T-helper 1 cell treated with Interleukin-12 subunit alpha and Interleukin-12 subunit beta and Interleukin-4 antibody, amounts not matched to agents 30 μg/mL and 1 μg/mL, for 36 hours (primary cell): ENCODE data around the gene ZC3H12C.

Experiments
- H3K27ac Mint-ChIP-seq: one replicate; pipeline ENCODE4 v1.8.0; 2021; ENCODE audit warnings: mild to moderate bottlenecking, mixed read lengths
- H3K27me3 Mint-ChIP-seq: one replicate; pipeline ENCODE4 v1.8.0; 2021; ENCODE audit warnings: low read depth, mixed read lengths
- H3K36me3 Mint-ChIP-seq: one replicate; pipeline ENCODE4 v1.8.0; 2021; ENCODE audit warnings: low read depth, mixed read lengths
- H3K4me1 Mint-ChIP-seq: one replicate; pipeline ENCODE4 v1.8.0; 2021; ENCODE audit warnings: low read depth, mixed read lengths
- H3K4me3 Mint-ChIP-seq: one replicate; pipeline ENCODE4 v1.8.0; 2021; ENCODE audit warnings: mild to moderate bottlenecking, moderate library complexity, mixed read lengths
- H3K9me3 Mint-ChIP-seq: one replicate; pipeline ENCODE4 v1.8.0; 2021; ENCODE audit warnings: mixed read lengths

Gene ZC3H12C

DNA sequence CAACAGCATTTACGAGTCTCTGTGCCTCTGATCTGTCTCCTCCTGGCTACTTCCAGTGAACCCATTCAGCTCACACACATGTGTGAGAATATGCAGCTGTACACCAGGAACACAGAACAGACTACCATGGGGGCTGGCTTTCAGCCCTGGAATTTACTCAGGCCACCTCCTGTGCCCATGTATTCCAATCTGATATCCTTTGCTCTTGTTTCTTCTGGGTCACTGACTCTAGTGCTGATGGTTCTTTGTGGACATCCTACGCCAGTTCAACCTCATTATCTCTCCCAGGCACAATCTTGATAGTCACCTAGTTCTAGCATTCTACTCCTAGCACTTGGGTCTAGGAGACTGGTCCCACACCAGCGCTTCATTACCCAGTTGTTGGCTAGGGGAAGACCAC, 23.0 kb upstream of the ZC3H12C start:
- peaks cover 4% of the 10 kb centered on the region for H3K4me1 Mint-ChIP-seq
- no peaks in the 10 kb centered on the region for H3K9me3 Mint-ChIP-seq
- H3K36me3 Mint-ChIP-seq, result no peaks in the 10 kb centered on the region
- no peak overlapping the region for H3K27ac Mint-ChIP-seq
- H3K27me3 Mint-ChIP-seq, result peaks cover 14% of the 10 kb centered on the region
- H3K4me3 Mint-ChIP-seq, result no peak overlapping the region

DNA sequence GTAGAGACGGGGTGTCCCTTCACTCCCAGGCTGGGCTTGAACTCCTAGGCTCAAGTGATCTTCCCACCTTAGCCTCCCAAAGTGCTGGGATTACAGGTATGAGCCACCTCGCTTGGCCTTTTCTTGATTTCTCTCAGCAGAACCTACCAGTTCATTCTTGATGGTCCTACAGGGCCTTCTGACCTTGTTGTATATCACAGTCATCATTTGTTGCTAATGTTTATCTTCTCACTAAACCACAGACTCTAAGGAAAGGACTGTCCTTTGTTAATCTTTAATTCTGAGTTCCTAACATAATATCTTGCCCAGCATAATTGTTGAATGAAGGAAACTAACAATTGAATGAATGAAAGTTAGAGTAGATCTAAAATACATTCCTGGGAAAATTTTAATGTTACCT, 22.0 kb upstream of the ZC3H12C start:
- H3K36me3 Mint-ChIP-seq, result no peaks in the 10 kb centered on the region
- H3K27me3 Mint-ChIP-seq, result peaks cover 14% of the 10 kb centered on the region
- H3K4me1 Mint-ChIP-seq, result peaks cover 6% of the 10 kb centered on the region
- no peak overlapping the region for H3K27ac Mint-ChIP-seq
- no peaks in the 10 kb centered on the region for H3K9me3 Mint-ChIP-seq
- no peak overlapping the region for H3K4me3 Mint-ChIP-seq

DNA sequence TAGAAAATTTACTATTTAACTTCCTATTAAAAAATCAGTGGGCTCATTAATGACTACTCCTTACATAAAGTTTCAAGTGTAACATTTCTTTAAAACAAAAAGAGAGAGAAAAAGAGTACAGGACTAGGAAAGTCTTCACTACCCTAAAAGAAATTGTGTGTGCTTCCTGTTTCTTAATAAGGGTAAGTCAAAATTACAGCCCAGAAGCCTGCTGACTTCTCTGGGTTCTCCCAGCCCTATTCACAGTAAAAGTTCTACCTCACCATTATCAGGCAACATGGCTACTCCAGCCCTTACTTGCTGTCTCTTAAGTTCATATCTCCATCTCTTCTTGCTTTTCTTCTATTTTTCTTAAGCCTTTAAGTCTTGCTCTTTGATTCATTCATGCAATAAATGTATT, 20.3 kb upstream of the ZC3H12C start:
- Mint-ChIP-seq H3K27ac (no peak overlapping the region), H3K27me3 (peaks cover 14% of the 10 kb centered on the region), H3K9me3 (peaks cover under 1% of the 10 kb centered on the region), H3K4me3 (no peak overlapping the region), H3K4me1 (peaks cover 16% of the 10 kb centered on the region), H3K36me3 (no peaks in the 10 kb centered on the region)

DNA sequence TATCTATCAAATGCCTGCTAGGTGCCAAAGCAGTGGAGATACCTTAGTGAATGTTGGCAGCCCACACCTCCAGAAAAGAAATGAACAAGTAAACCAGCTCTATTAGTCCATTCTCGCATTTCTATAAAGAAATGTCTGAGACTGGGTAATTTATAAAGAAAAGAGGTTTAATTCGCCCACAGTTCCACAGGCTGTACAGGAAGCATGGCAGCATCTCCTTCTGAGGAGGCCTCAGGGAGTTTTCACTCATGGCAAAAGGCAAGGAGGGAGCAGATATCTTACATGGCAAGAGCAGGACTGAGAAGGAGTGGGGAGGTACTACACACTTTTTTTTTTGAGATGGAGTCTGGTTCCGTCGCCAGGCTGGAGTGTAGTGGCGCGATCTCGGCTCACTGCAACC, 18.7 kb upstream of the ZC3H12C start:
- peaks cover 3% of the 10 kb centered on the region for H3K9me3 Mint-ChIP-seq
- H3K27ac Mint-ChIP-seq, result no peak overlapping the region
- peaks cover 20% of the 10 kb centered on the region for H3K4me1 Mint-ChIP-seq
- H3K27me3 Mint-ChIP-seq, result peaks cover 14% of the 10 kb centered on the region
- H3K4me3 Mint-ChIP-seq, result no peak overlapping the region
- no peaks in the 10 kb centered on the region for H3K36me3 Mint-ChIP-seq

DNA sequence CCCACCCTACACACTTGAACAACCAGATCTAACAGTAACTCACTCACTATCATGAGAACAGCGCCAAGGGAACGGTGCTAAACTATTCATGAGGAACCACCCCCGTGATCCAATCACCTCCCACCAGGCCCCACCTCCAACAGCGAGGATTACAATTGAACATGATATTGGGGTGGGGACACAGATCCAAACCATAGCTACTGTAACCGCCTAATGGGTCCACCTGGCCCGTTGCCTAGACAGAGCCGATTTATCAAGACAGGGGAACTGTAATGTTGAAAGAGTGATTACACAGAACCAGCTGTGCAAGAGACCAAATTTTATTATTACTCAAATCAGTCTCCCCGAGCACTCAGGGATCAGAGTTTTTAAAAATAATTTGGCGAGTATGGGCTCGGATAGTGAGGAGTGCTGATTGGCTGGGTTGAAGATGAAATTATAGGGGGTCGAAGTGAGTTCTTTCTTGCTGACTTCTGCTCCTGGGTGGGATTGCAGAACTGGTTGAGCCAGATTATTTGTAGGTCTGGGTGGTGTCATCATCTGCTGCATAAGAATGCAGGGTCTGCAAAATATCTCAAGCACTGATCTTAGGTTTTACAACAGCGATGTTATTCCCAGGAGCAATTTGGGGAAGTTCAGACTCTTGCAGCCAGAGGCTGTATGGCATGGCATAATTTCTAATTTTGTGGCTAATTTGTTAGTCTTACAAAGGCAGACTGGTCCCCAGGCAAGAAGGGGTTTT, 17.9 kb upstream of the ZC3H12C start:
- Mint-ChIP-seq H3K9me3 (peaks cover 3% of the 10 kb centered on the region), H3K27me3 (peaks cover 11% of the 10 kb centered on the region)

DNA sequence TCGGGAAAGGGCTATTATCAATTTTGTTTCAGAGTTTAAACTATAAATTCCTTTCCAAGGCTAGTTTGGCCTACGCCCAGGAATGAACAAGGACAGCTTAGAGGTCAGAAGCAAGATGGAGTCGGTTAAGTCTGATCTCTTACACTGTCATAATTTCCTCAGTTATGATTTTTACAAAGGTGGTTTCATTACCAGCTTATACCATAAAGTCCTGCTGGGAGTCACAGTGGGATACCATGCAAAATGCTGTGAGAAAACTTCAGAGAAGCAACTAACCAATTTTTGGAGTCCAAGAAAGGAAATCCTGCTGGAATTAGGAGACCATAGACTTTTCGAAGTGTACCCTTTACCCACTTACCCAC, 17.4 kb upstream of the ZC3H12C start:
- H3K4me3 Mint-ChIP-seq, result no peak overlapping the region
- peaks cover 16% of the 10 kb centered on the region for H3K4me1 Mint-ChIP-seq
- H3K9me3 Mint-ChIP-seq, result peaks cover 3% of the 10 kb centered on the region
- no peak overlapping the region for H3K27ac Mint-ChIP-seq
- H3K36me3 Mint-ChIP-seq, result peaks cover 2% of the 10 kb centered on the region
- H3K27me3 Mint-ChIP-seq, result peaks cover 9% of the 10 kb centered on the region

More for the DNA sequence above, 17.9 kb upstream of the ZC3H12C start:
- Mint-ChIP-seq H3K4me3 (no peak overlapping the region), H3K36me3 (peaks cover 2% of the 10 kb centered on the region), H3K4me1 (peaks cover 16% of the 10 kb centered on the region), H3K27ac (no peak overlapping the region)

DNA sequence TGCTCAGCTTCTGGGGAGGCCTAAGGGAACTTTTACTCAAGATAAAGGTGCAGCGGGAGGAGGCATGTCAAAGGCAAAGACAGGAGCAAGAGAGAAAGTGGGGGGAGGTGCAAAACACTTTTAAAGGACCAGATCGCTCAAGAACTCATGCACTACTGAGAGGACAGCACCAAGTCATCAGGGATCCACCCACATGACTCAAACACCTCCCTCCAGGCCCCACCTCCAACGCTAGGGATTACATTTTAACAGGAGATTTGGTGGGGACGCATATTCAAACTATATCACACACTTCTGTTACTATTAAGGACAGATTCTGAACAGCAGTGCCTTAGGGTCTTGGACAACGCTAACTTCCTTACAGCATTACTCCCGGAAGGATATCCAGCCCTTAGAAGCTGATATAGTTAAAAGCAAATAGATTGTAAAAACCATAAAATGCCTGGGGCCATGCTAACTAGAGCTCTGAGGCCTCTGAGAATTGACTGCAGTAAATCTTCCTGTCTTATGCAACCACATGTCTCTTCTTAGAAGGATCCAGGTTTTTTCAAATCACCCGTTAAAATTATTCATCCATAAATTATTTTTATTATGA, 16.7 kb upstream of the ZC3H12C start:
- H3K4me3 Mint-ChIP-seq, result peak overlapping the region; percentile 23

DNA sequence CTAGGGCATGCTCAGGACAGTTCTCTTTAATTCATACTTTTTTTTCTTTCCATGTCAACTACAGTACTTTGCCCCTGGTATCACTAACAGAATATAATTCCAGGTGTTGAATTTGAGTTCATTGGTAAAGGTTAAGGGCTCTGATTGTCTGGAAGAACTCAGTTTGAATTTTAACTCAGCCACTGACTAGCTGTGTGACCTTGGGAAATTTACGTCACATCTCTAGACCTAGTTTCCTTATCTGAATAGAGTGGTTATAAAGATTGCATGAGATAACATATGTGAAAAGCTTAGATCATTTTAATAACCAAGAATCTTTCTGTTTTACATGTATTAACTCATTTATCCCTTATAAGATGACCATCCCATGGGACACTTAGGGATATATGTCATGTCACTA, 15.8 kb upstream of the ZC3H12C start:
- Mint-ChIP-seq H3K9me3 (peaks cover 3% of the 10 kb centered on the region), H3K27me3 (peaks cover 4% of the 10 kb centered on the region), H3K4me3 (no peak overlapping the region), H3K36me3 (peaks cover 2% of the 10 kb centered on the region), H3K27ac (peak overlapping the region; percentile 86), H3K4me1 (peaks cover 16% of the 10 kb centered on the region)

More for the DNA sequence above, 16.7 kb upstream of the ZC3H12C start:
- Mint-ChIP-seq H3K27me3 (peaks cover 5% of the 10 kb centered on the region), H3K27ac (peak overlapping the region; percentile 6), H3K4me1 (peaks cover 16% of the 10 kb centered on the region), H3K36me3 (peaks cover 2% of the 10 kb centered on the region), H3K9me3 (peaks cover 3% of the 10 kb centered on the region)

DNA sequence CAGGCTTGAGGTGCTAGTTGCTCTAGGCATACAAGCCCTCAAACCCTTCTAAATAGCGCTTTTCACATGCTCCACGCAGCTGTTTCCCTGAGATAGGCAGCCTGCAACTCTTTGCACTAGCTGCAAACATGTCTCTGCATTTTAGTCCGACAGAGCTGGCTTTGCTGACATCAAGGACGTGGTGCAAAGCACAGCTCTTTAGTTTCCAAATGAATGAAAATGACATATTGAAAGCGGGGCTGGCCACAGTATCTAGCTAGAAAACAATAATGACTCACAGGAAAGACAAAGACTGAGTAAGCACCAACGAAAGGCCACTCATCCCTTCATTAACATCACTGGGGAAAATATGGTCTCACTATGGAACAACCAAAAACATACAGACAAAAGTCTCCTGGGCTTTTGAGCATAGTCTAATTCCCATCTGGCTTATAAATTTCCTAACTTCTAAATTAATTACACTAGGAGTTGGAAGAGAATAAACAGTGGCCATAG, 15.3 kb upstream of the ZC3H12C start:
- Mint-ChIP-seq H3K4me3 (peak overlapping the region; percentile 26), H3K9me3 (peaks cover 3% of the 10 kb centered on the region), H3K36me3 (peaks cover 2% of the 10 kb centered on the region), H3K27ac (peak overlapping the region; percentile 86), H3K27me3 (peaks cover 4% of the 10 kb centered on the region), H3K4me1 (peaks cover 17% of the 10 kb centered on the region)

DNA sequence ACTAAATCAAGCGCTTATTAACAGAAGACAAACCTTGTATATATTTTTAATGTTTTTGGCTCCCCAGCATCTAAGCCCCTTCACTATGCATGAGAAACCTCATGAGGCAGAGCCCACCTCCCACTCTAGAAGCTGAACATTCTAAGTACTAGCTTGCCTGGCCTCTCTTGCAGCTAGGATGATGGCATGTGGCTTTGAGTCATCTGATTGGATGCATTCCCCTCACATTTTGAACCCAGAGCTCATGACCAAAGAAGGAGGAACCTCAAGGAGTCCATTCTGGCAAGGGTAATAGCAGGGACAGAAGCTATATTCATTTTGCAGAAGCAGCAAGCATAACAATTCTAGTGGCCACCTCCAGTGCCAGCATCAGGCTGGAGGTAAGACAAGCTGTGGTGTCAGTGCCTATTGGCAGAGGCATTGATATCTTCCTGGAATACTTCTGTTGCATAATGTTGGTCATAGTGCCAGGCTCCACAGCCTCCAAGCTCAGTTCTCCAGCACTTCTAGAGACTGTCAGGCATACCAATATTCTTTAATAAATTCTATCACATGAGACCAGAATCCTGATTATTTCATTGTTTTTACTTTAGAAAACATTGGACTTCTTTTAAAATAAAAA, 14.2 kb upstream of the ZC3H12C start:
- Mint-ChIP-seq H3K36me3 (peaks cover 2% of the 10 kb centered on the region), H3K4me3 (no peak overlapping the region), H3K4me1 (peaks cover 17% of the 10 kb centered on the region)

DNA sequence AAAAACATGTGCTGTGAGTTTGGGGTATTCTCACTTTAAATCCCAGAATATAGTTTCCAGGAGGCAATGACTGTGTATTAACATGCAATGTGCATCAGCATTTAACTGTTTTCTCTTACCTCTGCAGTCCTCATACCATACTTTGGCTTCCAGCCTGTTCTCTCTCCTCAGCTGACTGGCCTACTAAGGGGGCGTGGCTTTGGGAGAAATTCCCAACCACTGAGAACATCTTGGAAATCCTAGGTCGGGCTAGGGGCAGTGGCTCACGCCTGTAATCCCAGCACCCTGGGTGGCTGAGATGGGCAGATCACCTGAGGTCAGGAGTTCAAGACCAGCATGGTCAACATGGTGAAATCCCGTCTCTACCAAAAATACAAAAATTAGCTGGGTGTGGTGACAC, 13.5 kb upstream of the ZC3H12C start:
- H3K27me3 Mint-ChIP-seq, result no peaks in the 10 kb centered on the region
- H3K36me3 Mint-ChIP-seq, result peaks cover 2% of the 10 kb centered on the region
- peaks cover 17% of the 10 kb centered on the region for H3K4me1 Mint-ChIP-seq
- peaks cover 3% of the 10 kb centered on the region for H3K9me3 Mint-ChIP-seq
- no peak overlapping the region for H3K27ac Mint-ChIP-seq
- H3K4me3 Mint-ChIP-seq, result no peak overlapping the region

More for the DNA sequence above, 14.2 kb upstream of the ZC3H12C start:
- no peaks in the 10 kb centered on the region for H3K27me3 Mint-ChIP-seq
- no peak overlapping the region for H3K27ac Mint-ChIP-seq
- H3K9me3 Mint-ChIP-seq, result peaks cover 3% of the 10 kb centered on the region

DNA sequence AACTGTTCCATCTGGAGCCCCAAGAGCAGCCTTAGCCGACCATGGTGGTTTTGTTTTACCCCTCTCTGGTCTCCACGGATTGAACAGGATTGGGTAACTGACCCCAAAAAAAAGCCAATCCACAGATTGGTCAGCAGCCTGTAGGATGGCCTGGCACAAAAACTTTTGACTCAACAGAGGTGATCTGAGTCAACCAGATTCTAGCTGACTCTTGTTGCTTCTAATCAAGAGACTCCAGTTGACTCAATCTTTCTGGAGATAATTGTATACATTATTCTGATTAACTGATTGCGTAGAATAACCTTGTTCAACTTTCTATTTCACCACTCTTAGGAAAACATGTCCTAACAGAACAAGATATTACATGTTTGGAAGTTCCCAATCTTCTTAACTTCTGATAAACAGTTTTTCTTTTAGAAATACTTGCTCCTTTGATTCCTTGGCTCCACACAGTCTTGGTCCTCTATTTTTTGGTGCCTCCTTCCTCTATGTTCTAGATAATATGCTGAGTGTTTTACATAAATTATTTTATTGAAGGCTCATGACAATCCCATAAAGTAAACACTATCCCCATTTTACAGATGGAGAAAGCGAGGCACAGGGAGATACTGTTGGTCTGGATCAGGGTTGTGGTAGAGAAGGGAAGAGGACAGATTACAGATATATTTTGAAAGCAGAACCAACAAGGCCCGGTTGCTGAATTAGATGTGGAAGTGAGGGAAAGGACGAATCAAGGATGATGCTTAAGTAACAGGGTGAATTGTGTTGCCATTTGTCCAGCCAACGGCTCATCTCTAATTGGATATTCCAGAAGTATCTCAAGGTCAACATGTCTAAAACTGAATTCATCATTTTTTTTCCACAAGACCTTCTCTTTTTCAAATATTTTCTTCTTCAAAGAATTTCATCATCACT, 11.5 kb upstream of the ZC3H12C start:
- no peak overlapping the region for H3K27ac Mint-ChIP-seq
- H3K36me3 Mint-ChIP-seq, result peaks cover 2% of the 10 kb centered on the region
- H3K4me3 Mint-ChIP-seq, result no peak overlapping the region
- peaks cover 3% of the 10 kb centered on the region for H3K9me3 Mint-ChIP-seq
- H3K27me3 Mint-ChIP-seq, result peaks cover 9% of the 10 kb centered on the region
- peaks cover 13% of the 10 kb centered on the region for H3K4me1 Mint-ChIP-seq

DNA sequence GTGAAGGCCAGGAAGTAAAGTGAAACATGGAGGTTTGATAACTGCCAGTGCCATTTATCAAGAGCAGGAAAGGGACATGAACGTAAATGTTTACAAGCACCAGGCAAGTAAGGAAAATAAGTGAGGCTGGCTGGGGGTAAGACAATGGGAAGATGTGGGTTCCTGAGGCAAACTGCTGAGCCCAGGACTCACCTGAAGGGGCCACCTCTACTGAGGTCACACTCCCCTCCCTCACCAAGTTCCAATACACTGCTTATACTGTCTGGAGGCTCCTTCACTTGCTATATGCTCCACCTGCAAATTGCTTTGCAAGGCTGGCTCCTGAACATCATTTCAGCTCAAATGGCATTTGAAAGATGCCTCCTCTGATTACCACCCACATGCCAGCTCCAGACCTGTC, 10.3 kb upstream of the ZC3H12C start:
- Mint-ChIP-seq H3K27ac (no peak overlapping the region), H3K4me1 (peaks cover 6% of the 10 kb centered on the region), H3K36me3 (peaks cover 2% of the 10 kb centered on the region), H3K9me3 (peaks cover 3% of the 10 kb centered on the region), H3K4me3 (no peak overlapping the region), H3K27me3 (peaks cover 21% of the 10 kb centered on the region)

DNA sequence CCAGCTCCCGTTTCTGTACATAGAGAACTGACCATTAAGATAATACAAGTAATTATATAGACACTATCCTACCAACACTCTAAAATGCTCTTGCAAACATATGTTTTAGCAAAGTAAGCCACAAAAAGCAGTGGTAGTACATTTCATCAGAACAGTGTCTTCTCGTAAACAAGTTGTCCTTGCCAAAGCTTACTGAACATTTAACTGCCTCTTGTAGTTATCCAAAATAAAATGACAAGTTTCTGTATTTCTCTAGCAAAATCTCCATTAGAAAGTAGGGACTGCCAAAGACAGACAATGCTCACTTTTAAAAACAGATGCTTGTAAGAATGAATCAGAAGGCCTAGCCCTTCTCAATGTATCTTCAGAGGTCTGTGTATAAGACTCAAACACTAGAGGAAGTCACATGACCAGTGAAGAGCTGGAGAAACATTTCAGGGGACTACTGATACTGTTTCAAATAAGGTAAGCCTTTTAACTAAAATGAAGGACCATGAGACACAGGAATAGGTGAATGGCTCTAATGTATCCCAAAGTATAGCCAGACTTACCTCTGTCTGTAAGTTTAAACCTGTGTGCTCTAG, 7.8 kb upstream of the ZC3H12C start:
- peaks cover 2% of the 10 kb centered on the region for H3K4me1 Mint-ChIP-seq
- no peak overlapping the region for H3K4me3 Mint-ChIP-seq
- H3K27me3 Mint-ChIP-seq, result peaks cover 26% of the 10 kb centered on the region
- H3K9me3 Mint-ChIP-seq, result no peaks in the 10 kb centered on the region
- H3K27ac Mint-ChIP-seq, result no peak overlapping the region
- no peaks in the 10 kb centered on the region for H3K36me3 Mint-ChIP-seq
